HG03520 (cell line): ENCODE results near the gene PKP2.

Experiments
- ATAC-seq: cut with Tn5 transposase; IDR thresholded peaks from one replicate; pipeline ENCODE4 v1.9.1; 2021; ENCODE audit warnings: mild to moderate bottlenecking, moderate library complexity; ENCODE audit not compliant: unreplicated experiment

Gene PKP2

GRCh38 chr12:32819424-32819823 is 77.2 kb downstream of the PKP2 start:
- ATAC-seq: no peak

GRCh38 chr12:32811686-32812392 is 84.7 kb downstream of the PKP2 start:
- no peak for ATAC-seq

- ATAC-seq: no peak
Measured at GRCh38 chr12:32809846-32810245, 86.7 kb downstream of the PKP2 start.

DNA sequence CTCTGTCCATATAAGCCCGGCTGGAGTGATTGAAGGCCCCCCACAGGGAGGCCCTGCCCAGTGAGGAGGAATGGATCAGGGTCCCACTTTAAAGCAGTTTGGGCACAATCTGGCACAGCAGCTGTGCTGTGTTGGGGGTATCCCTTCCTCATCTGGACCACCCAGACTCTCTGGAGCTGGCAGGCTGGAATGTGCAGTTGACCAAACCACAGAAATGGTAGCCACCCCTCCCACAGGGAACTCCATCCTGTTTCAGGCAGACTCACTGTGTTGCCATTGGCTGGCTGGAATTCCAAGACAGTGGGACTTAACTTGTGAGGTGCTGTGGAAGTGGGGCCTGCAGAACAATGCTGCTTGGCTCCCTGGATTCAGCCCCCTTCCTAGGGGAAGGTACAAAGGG is 87.4 kb downstream of the PKP2 start:
- ATAC-seq: no peak

DNA sequence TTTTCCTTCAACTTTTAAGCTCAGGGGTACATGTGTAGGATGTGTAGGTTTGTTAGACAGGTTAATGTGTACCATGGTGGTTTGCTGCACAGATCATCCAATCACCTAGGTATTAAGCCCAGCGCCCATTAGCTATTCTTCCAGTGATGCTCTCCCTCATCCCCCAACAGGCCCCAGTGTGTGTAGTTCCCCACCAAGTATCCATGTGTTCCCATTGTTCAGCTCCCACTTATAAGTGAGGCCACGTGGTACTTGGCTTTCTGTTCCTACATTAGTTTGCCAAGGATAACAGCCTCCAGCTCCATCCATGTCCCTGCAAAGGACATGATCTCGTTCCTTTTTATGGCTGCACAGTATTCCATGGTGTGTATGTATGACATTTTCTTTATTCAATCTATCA is 92.3 kb downstream of the PKP2 start:
- ATAC-seq: no peak

DNA sequence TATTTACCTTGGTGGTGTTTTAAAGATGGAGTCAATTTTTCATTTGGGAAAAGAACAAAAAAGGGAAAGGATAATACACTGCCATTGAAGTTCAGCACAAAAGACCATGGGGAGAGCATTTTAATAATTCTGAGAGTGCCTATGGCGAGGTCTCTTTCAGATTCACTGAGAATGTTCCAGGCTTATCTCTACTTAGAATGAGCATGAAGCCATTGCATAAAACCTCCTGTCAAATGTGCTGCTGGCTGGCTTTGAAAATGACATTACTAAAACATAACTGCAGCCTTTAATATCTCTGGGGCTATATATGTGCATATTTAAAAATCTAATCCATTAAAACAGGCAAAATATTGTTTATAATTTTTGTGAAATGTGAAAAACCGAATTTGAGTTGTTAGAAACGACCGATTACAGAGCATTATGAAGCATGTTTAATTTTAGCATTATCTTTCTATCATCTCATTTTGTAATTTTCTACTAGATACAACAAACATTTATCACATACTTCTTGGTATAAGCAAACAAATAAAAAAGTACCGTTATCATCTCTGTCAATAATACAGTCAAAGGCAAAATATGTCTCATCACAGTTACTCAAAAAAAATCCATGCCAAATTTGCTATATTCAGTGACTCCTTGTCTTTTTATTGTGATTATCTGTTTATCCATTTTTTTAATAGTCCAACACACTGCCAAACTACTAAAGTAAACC is 95.2 kb downstream of the PKP2 start:
- ATAC-seq: no peak

GRCh38 chr12:32794281-32794680 is 102.3 kb downstream of the PKP2 start:
- ATAC-seq: no peak

GRCh38 chr12:32789916-32790315 is 106.7 kb downstream of the PKP2 start:
- no peak for ATAC-seq

- no peak for ATAC-seq
Measured at GRCh38 chr12:32789446-32789845, 107.1 kb downstream of the PKP2 start.

DNA sequence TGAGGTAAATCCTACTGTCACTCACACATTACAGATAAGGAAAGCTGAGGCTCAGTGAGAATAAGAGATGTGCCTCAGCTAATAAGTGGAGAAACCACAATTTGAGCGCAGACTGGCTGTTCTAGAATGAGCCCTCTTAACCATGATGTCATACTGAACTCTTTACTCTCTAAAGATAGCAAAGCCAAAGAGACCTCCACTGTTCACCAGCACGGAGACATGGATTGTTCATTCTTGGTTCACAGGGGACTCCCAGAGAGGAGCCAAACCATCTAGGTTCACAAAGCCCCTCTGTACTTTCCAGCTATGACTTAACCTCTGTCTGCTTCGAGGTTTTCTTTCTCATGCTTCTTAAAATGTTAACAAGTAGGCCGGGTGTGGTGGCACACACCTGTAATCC is 108.2 kb downstream of the PKP2 start:
- ATAC-seq: no peak

DNA sequence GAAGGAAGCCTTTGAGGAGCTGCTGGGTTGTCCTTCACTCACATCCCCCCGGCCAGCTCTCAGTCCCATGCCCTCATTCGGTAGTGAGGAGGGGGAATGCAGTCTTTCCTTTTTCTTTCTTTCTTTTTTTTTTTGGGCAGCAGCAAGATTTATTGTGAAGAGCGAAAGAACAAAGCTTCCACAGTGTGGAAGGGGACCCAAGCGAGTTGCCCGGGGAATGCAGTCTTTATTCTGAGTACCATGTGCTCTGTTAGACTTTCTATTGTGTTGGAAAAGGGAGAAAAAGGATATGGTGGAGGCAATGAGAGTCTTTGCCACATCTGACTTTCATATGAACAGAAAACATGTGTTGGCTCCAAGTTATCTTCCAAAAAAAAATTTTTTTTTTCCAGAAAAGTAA is 111.0 kb downstream of the PKP2 start:
- ATAC-seq: no peak

GRCh38 chr12:32783029-32783428 is 113.5 kb downstream of the PKP2 start:
- ATAC-seq: no peak

- ATAC-seq: no peak
Measured at GRCh38 chr12:32780071-32780470, 116.5 kb downstream of the PKP2 start.

- no peak for ATAC-seq
Measured at GRCh38 chr12:32777691-32778175, 118.8 kb downstream of the PKP2 start.

- ATAC-seq: no peak
Measured at GRCh38 chr12:32777159-32777558, 119.4 kb downstream of the PKP2 start.

DNA sequence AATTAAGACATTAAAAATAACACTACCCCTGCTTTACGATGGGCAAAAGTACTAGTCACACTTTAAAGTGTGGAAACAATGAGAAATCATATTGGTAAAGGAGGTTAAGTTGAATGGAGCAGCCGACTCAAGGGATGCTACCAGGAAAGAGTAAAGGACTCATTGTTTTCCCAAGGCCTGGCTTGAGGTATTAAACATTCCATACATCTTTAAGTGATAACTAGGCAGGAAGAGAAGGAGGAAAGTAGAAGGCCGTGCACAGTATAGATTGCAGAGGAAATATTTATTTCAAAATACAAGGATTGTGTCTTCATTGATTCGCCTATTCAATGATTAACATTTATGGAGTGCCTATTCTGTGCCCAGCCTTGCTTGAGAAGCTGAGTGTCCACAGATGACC is 120.3 kb downstream of the PKP2 start:
- ATAC-seq: no peak

DNA sequence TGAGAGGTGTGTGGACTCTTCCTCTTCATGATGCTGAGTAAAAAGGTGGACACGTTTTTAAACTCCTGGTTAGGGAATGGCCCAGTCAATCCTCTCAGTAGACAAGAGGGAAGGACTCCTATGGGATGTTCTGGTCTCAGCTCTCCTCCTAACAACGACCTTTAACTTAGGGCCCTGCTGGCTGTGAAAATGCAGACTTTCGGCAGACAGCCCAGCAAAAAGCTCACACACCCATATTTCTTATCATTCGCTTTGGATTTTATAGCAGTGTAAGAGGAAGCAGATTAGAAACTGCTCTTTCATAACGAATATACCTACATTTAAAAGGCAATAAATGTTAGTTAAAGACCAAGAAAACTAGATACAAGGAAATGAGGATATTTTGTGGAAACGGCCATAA is 122.9 kb downstream of the PKP2 start:
- no peak for ATAC-seq

- no peak for ATAC-seq
Measured at GRCh38 chr12:32770141-32770540, 126.4 kb downstream of the PKP2 start.

- ATAC-seq: no peak
Measured at GRCh38 chr12:32768518-32768917, 128.1 kb downstream of the PKP2 start.

- ATAC-seq: no peak
Measured at GRCh38 chr12:32765906-32766305, 130.7 kb downstream of the PKP2 start.

- ATAC-seq: no peak
Measured at GRCh38 chr12:32761716-32762115, 134.9 kb downstream of the PKP2 start.

DNA sequence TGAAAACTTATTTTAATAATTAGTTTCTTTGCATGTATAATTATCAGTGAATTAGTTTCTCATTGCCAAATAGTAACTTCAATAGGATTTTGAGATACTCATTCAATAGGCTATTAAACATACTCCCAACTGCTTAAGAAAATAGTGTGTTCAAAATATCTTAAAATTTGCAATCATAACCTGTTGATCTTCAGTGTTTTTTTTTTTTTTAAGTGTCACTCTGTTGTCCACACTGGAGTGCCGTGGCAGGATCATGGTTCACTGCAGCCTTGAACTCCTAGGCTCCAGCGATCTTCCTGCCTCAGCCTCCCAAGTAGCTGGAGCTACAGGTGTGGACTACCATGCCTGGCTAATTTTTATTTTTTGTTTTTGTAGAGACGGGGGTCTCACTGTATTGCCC is 139.4 kb downstream of the PKP2 start:
- ATAC-seq: no peak
